Measurements from ENCODE around the gene SIDT1.

The SIDT1 gene

GRCh38 chr3:113676261-113676660 lies 143.9 kb downstream of the SIDT1 start:
- H3K36me3 ChIP-seq (ENCODE audit: control insufficient read depth, insufficient read depth, low read length) = no peaks in the 10 kb centered on the region
- H3K9ac ChIP-seq (ENCODE audit: low read length) = no peak overlapping the region
- H3K4me1 ChIP-seq (ENCODE audit: control insufficient read depth, insufficient read depth, low read length) = no peaks in the 10 kb centered on the region
- H3K9me3 ChIP-seq (ENCODE audit: control insufficient read depth, low read length) = no peaks in the 10 kb centered on the region
- no peak overlapping the region for H3K4me3 ChIP-seq (ENCODE audit: low read length)
- no peaks in the 10 kb centered on the region for H3K27me3 ChIP-seq (ENCODE audit: control insufficient read depth, insufficient read depth, low read length)

DNA sequence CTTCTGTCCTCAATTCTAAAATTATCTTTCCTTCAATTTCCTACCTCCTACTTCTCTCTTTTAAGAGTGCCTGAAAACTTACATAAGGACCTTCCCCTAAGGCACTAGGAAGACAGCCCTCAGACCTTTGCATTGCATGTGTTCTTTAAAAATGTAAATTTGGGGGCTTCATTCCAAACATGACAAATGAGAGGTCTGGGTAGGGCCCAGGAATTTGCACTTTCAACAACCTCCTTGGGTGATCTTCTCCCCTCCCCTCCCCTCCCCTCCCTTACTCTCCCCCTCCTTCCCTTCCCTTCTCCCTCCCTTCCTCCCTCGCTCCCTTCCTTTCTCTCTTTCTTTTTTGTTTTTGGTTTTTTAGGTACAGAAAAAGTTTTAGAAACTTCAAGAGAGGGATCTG lies 145.4 kb downstream of the SIDT1 start:
- no peak overlapping the region for H3K4me3 ChIP-seq (ENCODE audit: low read length)
- H3K36me3 ChIP-seq (ENCODE audit: control insufficient read depth, insufficient read depth, low read length) = no peaks in the 10 kb centered on the region
- H3K9ac ChIP-seq (ENCODE audit: low read length) = no peak overlapping the region
- H3K27me3 ChIP-seq (ENCODE audit: control insufficient read depth, insufficient read depth, low read length) = no peaks in the 10 kb centered on the region
- no peaks in the 10 kb centered on the region for H3K4me1 ChIP-seq (ENCODE audit: control insufficient read depth, insufficient read depth, low read length)
- H3K9me3 ChIP-seq (ENCODE audit: control insufficient read depth, low read length) = no peaks in the 10 kb centered on the region

DNA sequence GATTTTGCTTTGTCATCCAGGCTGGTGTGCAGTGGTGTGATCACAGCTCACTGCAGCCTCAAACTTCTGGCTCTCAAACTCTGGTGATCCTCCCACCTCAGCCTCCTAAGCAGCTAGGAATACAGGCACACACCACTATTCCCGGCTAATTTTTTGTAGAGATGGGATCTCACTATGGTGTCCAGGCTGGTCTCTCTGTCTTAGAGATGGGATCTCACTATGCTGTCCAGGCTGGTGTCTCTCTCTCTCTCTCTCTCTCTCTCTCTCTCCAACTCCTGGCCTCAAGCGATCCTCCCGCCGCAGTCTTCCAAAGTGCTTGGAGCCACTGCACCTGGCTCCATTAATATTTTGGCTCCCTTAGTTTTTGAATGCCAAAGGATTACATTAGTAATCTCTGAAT lies 146.4 kb downstream of the SIDT1 start:
- no peak overlapping the region for H3K4me3 ChIP-seq (ENCODE audit: low read length)
- no peaks in the 10 kb centered on the region for H3K4me1 ChIP-seq (ENCODE audit: control insufficient read depth, insufficient read depth, low read length)
- H3K27me3 ChIP-seq (ENCODE audit: control insufficient read depth, insufficient read depth, low read length) = no peaks in the 10 kb centered on the region
- no peaks in the 10 kb centered on the region for H3K9me3 ChIP-seq (ENCODE audit: control insufficient read depth, low read length)
- H3K36me3 ChIP-seq (ENCODE audit: control insufficient read depth, insufficient read depth, low read length) = no peaks in the 10 kb centered on the region
- H3K9ac ChIP-seq (ENCODE audit: low read length) = no peak overlapping the region
